ENCODE results near the gene FOXK2. TPM values are rescaled to one million over a fixed set of nuclear protein-coding genes. Genes with fewer than 3 reads are reported as not detected.

FOXK2 gene
- total and polyA plus RNA-seq, 2 donors (not counting 3 experiments of a cell fraction or from before 2014, with no cell fraction given), result 33.4 to 79.3 TPM

- TF ChIP-seq MYC (IDR thresholded peaks at IDR 0.05; ENCODE audit: low read depth, low read length), result no peak
- no peak for TF ChIP-seq JUN (IDR thresholded peaks at IDR 0.05; ENCODE audit: borderline replicate concordance, insufficient read depth, insufficient read length, low read depth)
- TF ChIP-seq EZH2 (IDR thresholded peaks at IDR 0.05; ENCODE audit: borderline replicate concordance, low read depth, low read length, severe bottlenecking), result no peak
- no peak for TF ChIP-seq CTCF (IDR thresholded peaks at IDR 0.05; ENCODE audit: extremely low read depth in 1 of 2, insufficient read depth in 1 of 2, low read depth in 1 of 2, low read length in 2 of 2)
- TF ChIP-seq FOS (IDR thresholded peaks at IDR 0.05; ENCODE audit: borderline replicate concordance, insufficient read depth, low read length), result no peak
- no peak for FAIRE-seq
- TSS peak; percentile 32 for BruUV-seq (replicated peaks)
- Histone ChIP-seq H3K9me1 (replicated peaks; ENCODE audit: control insufficient read depth, extremely low read depth, insufficient read depth, low read length) (no peaks in the 10 kb centered on the region), H3K27me3 (ENCODE audit: control insufficient read depth in 2 of 2, insufficient read depth in 2 of 2, low read length in 2 of 2) (no peaks in the 10 kb centered on the region), H3K27ac (ENCODE audit: insufficient read depth, low read depth, low read length) (peak overlapping the region; percentile 66), H3K4me2 (ENCODE audit: insufficient read depth, low read length) (no peak overlapping the region), H2AFZ (ENCODE audit: low read depth, low read length) (no peak overlapping the region), H3K4me1 (ENCODE audit: control insufficient read depth, extremely low read depth, insufficient read depth, low read length) (peaks cover 27% of the 10 kb centered on the region), H3K4me3 (replicated peaks in 1 of 3; ENCODE audit: insufficient read depth in 1 of 3, low read depth in 1 of 3, low read length in 3 of 3) (no peak overlapping the region), H3K9ac (replicated peaks; ENCODE audit: extremely low read depth, insufficient read depth, low read length) (no peak overlapping the region), H4K20me1 (replicated peaks; ENCODE audit: control insufficient read depth, extremely low read depth, insufficient read depth, low read length) (no peaks in the 10 kb centered on the region), H3K9me3 (replicated peaks; ENCODE audit: control insufficient read depth, insufficient read depth, low read length) (no peaks in the 10 kb centered on the region), H3K36me3 (ENCODE audit: control insufficient read depth in 2 of 2, extremely low read depth in 1 of 2, insufficient read depth in 2 of 2, low read length in 2 of 2) (peaks cover 3 to 30% of the 10 kb centered on the region in 2 experiments), H3K79me2 (ENCODE audit: control insufficient read depth, insufficient read depth, low read length) (peaks cover 5% of the 10 kb centered on the region)
- no peak for DNase-seq (ENCODE audit: low read depth, low spot score)
- POLR2A ChIA-PET, result no interaction called here
- CTCF ChIA-PET, result no interaction called here
- dilution Hi-C loops (cut with MboI; ENCODE audit: extremely low pct_ligation_motif_present, low sequenced_read_pairs) (no loop called here), intact Hi-C loops (cut with micrococcal nuclease) (no loop called here)
Measured at GRCh38 chr17:82601447-82602000, 82.0 kb downstream of the FOXK2 start.

- peaks cover 3 to 23% of the 10 kb centered on the region in 2 experiments for H3K36me3 ChIP-seq (ENCODE audit: control insufficient read depth in 2 of 2, extremely low read depth in 1 of 2, insufficient read depth in 2 of 2, low read length in 2 of 2)
- no peak overlapping the region for H3K4me3 ChIP-seq (replicated peaks in 1 of 3; ENCODE audit: insufficient read depth in 1 of 3, low read depth in 1 of 3, low read length in 3 of 3)
- ChIA-PET CTCF (no interaction called here), POLR2A (no interaction called here)
- H3K9ac ChIP-seq (replicated peaks; ENCODE audit: extremely low read depth, insufficient read depth, low read length), result peak overlapping the region; percentile 21
- H3K4me1 ChIP-seq (ENCODE audit: control insufficient read depth, extremely low read depth, insufficient read depth, low read length), result peaks cover 27% of the 10 kb centered on the region
- no peak for FAIRE-seq
- TF ChIP-seq JUN (IDR thresholded peaks at IDR 0.05; ENCODE audit: borderline replicate concordance, insufficient read depth, insufficient read length, low read depth) (no peak), FOS (IDR thresholded peaks at IDR 0.05; ENCODE audit: borderline replicate concordance, insufficient read depth, low read length) (no peak), GATA2 (IDR thresholded peaks at IDR 0.05; ENCODE audit: insufficient read depth, insufficient read length, low read depth, low read length) (no peak), MAX (IDR thresholded peaks at IDR 0.05; ENCODE audit: insufficient read depth, insufficient read length) (no peak), EZH2 (IDR thresholded peaks at IDR 0.05; ENCODE audit: borderline replicate concordance, low read depth, low read length, severe bottlenecking) (no peak), CTCF (IDR thresholded peaks at IDR 0.05; ENCODE audit: extremely low read depth in 1 of 2, insufficient read depth in 1 of 2, low read depth in 1 of 2, low read length in 2 of 2) (no peak), POLR2AphosphoS5 (IDR thresholded peaks at IDR 0.05; ENCODE audit: insufficient read depth, low read depth, low read length) (no peak), POLR2A (IDR thresholded peaks at IDR 0.05; ENCODE audit: low read depth, low read length) (no peak), MYC (IDR thresholded peaks at IDR 0.05; ENCODE audit: low read depth, low read length) (no peak)
- H2AFZ ChIP-seq (ENCODE audit: low read depth, low read length), result no peak overlapping the region
- H4K20me1 ChIP-seq (replicated peaks; ENCODE audit: control insufficient read depth, extremely low read depth, insufficient read depth, low read length), result no peaks in the 10 kb centered on the region
- H3K9me3 ChIP-seq (replicated peaks; ENCODE audit: control insufficient read depth, insufficient read depth, low read length), result no peaks in the 10 kb centered on the region
- no peaks in the 10 kb centered on the region for H3K27me3 ChIP-seq (ENCODE audit: control insufficient read depth in 2 of 2, insufficient read depth in 2 of 2, low read length in 2 of 2)
- peak overlapping the region; percentile 66 for H3K27ac ChIP-seq (ENCODE audit: insufficient read depth, low read depth, low read length)
- DNase-seq (ENCODE audit: low read depth, low spot score), result peak; percentile 47
- dilution Hi-C loops (cut with MboI; ENCODE audit: extremely low pct_ligation_motif_present, low sequenced_read_pairs) (no loop called here), intact Hi-C loops (cut with micrococcal nuclease) (no loop called here)
- H3K4me2 ChIP-seq (ENCODE audit: insufficient read depth, low read length), result peak overlapping the region; percentile 53
- peaks cover 5% of the 10 kb centered on the region for H3K79me2 ChIP-seq (ENCODE audit: control insufficient read depth, insufficient read depth, low read length)
- H3K9me1 ChIP-seq (replicated peaks; ENCODE audit: control insufficient read depth, extremely low read depth, insufficient read depth, low read length), result no peaks in the 10 kb centered on the region
- TSS peak; percentile 34 for BruUV-seq (replicated peaks)
Measured at GRCh38 chr17:82602487-82602886, 83.0 kb downstream of the FOXK2 start.

All from endothelial cell of umbilical vein (primary cell).